Stimulated activated effector memory CD8-positive, alpha-beta T cell treated with anti-CD3 and anti-CD28 coated beads, Interleukin-12 subunit alpha, Interleukin-12 subunit beta, amount 100 ng/mL, for 72 hours (primary cell): ENCODE results near the gene WIPF2.
A peak's percentile ranks its signal among the peaks of the same experiment; 100 is the strongest.
"Not testable (repeated sequence)": the region's sequence is repeated elsewhere in the genome, so short reads cannot be mapped to it uniquely, and the experiment has no call there.

Experiments used
- ATAC-seq: fragments of 150-1000 bp; cut with Tn5 transposase; 2 replicates; pipeline ENCODE4 v1.10.0; 2021
- DNase-seq, 2 donors: peaks; one replicate each; pipeline ENCODE4 v3.0.0; 2021 to 2022; ENCODE audit warnings: low spot score in 2 of 2
- H3K27ac Mint-ChIP-seq: one replicate; pipeline ENCODE4 v1.8.0; 2022; ENCODE audit warnings: mild to moderate bottlenecking, mixed read lengths
- H3K36me3 Mint-ChIP-seq: one replicate; pipeline ENCODE4 v1.8.0; 2022; ENCODE audit warnings: mild to moderate bottlenecking, mixed read lengths
- H3K4me1 Mint-ChIP-seq: one replicate; pipeline ENCODE4 v1.8.0; 2022; ENCODE audit warnings: mixed read lengths
- H3K4me3 Mint-ChIP-seq: one replicate; pipeline ENCODE4 v1.8.0; 2022; ENCODE audit warnings: mild to moderate bottlenecking, mixed read lengths
- H3K9me3 Mint-ChIP-seq: one replicate; pipeline ENCODE4 v1.8.0; 2022; ENCODE audit warnings: mixed read lengths

WIPF2 gene

GRCh38 chr17:40295488-40296436 lies 76.7 kb downstream of the WIPF2 start:
- DNase-seq (no peak), ATAC-seq (peak; percentile 95)
- Mint-ChIP-seq H3K4me3 (no peak overlapping the region), H3K9me3 (no peaks in the 10 kb centered on the region), H3K4me1 (peaks cover 15% of the 10 kb centered on the region), H3K36me3 (peaks cover 100% of the 10 kb centered on the region), H3K27ac (peak overlapping the region; percentile 35)

GRCh38 chr17:40297511-40297910 lies 78.4 kb downstream of the WIPF2 start:
- Mint-ChIP-seq H3K27ac (no peak overlapping the region), H3K36me3 (peaks cover 100% of the 10 kb centered on the region), H3K9me3 (no peaks in the 10 kb centered on the region), H3K4me1 (peaks cover 9% of the 10 kb centered on the region), H3K4me3 (no peak overlapping the region)
- DNase-seq, result no peak
- ATAC-seq, result no peak

- Mint-ChIP-seq H3K4me3 (no peak overlapping the region), H3K4me1 (peaks cover 19% of the 10 kb centered on the region), H3K36me3 (peaks cover 100% of the 10 kb centered on the region), H3K9me3 (no peaks in the 10 kb centered on the region), H3K27ac (no peak overlapping the region)
- no peak for ATAC-seq
- DNase-seq, result no peak
These were observed 79.6 kb downstream of the WIPF2 start for GRCh38 chr17:40298726-40299125.

- H3K4me3 Mint-ChIP-seq, ATAC-seq, DNase-seq, H3K27ac Mint-ChIP-seq, H3K9me3 Mint-ChIP-seq: not testable (repeated sequence)
- Mint-ChIP-seq H3K4me1 (peaks cover 24% of the 10 kb centered on the region), H3K36me3 (peaks cover 100% of the 10 kb centered on the region)
These were observed 80.2 kb downstream of the WIPF2 start for GRCh38 chr17:40299159-40299757.

GRCh38 chr17:40301315-40301714 lies 82.2 kb downstream of the WIPF2 start:
- H3K36me3 Mint-ChIP-seq, result peaks cover 91% of the 10 kb centered on the region
- DNase-seq, result no peak
- H3K27ac Mint-ChIP-seq, result no peak overlapping the region
- ATAC-seq, result no peak
- no peak overlapping the region for H3K4me3 Mint-ChIP-seq
- H3K9me3 Mint-ChIP-seq, result no peaks in the 10 kb centered on the region
- peaks cover 18% of the 10 kb centered on the region for H3K4me1 Mint-ChIP-seq

- H3K4me3 Mint-ChIP-seq, result no peak overlapping the region
- H3K36me3 Mint-ChIP-seq, result peaks cover 73% of the 10 kb centered on the region
- peak; percentile 34 to 60 for DNase-seq
- peak; percentile 48 for ATAC-seq
- peaks cover 18% of the 10 kb centered on the region for H3K4me1 Mint-ChIP-seq
- no peak overlapping the region for H3K27ac Mint-ChIP-seq
- H3K9me3 Mint-ChIP-seq, result no peaks in the 10 kb centered on the region
These were observed 84.0 kb downstream of the WIPF2 start for GRCh38 chr17:40303009-40303657.

- ATAC-seq, result no peak
- Mint-ChIP-seq H3K9me3 (no peaks in the 10 kb centered on the region), H3K4me3 (no peak overlapping the region), H3K4me1 (peaks cover 18% of the 10 kb centered on the region), H3K36me3 (peaks cover 65% of the 10 kb centered on the region), H3K27ac (no peak overlapping the region)
- no peak for DNase-seq
These were observed 84.8 kb downstream of the WIPF2 start for GRCh38 chr17:40303708-40304551.

- Mint-ChIP-seq H3K36me3 (peaks cover 59% of the 10 kb centered on the region), H3K4me1 (peaks cover 18% of the 10 kb centered on the region)
- H3K4me3 Mint-ChIP-seq, H3K27ac Mint-ChIP-seq, ATAC-seq, DNase-seq, H3K9me3 Mint-ChIP-seq: not testable (repeated sequence)
These were observed 85.4 kb downstream of the WIPF2 start for GRCh38 chr17:40304552-40304863.

GRCh38 chr17:40304866-40305265 lies 85.8 kb downstream of the WIPF2 start:
- Mint-ChIP-seq H3K36me3 (peaks cover 56% of the 10 kb centered on the region), H3K4me1 (peaks cover 18% of the 10 kb centered on the region)
- H3K9me3 Mint-ChIP-seq, H3K27ac Mint-ChIP-seq, H3K4me3 Mint-ChIP-seq, ATAC-seq, DNase-seq: not testable (repeated sequence)

GRCh38 chr17:40306395-40306794 lies 87.3 kb downstream of the WIPF2 start:
- peaks cover 40% of the 10 kb centered on the region for H3K36me3 Mint-ChIP-seq
- no peak overlapping the region for H3K27ac Mint-ChIP-seq
- no peak overlapping the region for H3K4me3 Mint-ChIP-seq
- no peak for DNase-seq
- no peaks in the 10 kb centered on the region for H3K9me3 Mint-ChIP-seq
- peaks cover 18% of the 10 kb centered on the region for H3K4me1 Mint-ChIP-seq
- no peak for ATAC-seq

- H3K27ac Mint-ChIP-seq, result no peak overlapping the region
- ATAC-seq, result peak; percentile 20
- no peak for DNase-seq
- H3K36me3 Mint-ChIP-seq, result peaks cover 38% of the 10 kb centered on the region
- peaks cover 18% of the 10 kb centered on the region for H3K4me1 Mint-ChIP-seq
- H3K9me3 Mint-ChIP-seq, result no peaks in the 10 kb centered on the region
- no peak overlapping the region for H3K4me3 Mint-ChIP-seq
These were observed 88.1 kb downstream of the WIPF2 start for GRCh38 chr17:40307001-40307730.

- Mint-ChIP-seq H3K36me3 (peaks cover 36% of the 10 kb centered on the region), H3K9me3 (no peaks in the 10 kb centered on the region), H3K4me1 (peaks cover 17% of the 10 kb centered on the region), H3K27ac (no peak overlapping the region), H3K4me3 (no peak overlapping the region)
- ATAC-seq (no peak), DNase-seq (no peak)
These were observed 88.7 kb downstream of the WIPF2 start for GRCh38 chr17:40307740-40308239.

GRCh38 chr17:40309031-40309948 lies 90.2 kb downstream of the WIPF2 start, which contains the start of gene RARA:
Gene RARA, plus strand, starts transcription at chr17:40309180. Its CDS starts 22,039 bp downstream, at chr17:40331219.
- H3K36me3 Mint-ChIP-seq, result peaks cover 21% of the 10 kb centered on the region
- peak in 1 of 2 donors; percentile 53 for DNase-seq
- peak; percentile 57 for ATAC-seq
- no peak within 1 kb of the TSS for H3K27ac Mint-ChIP-seq
- no peak within 1 kb of the TSS for H3K4me3 Mint-ChIP-seq
- H3K9me3 Mint-ChIP-seq, result no peaks in the 10 kb centered on the region
- H3K4me1 Mint-ChIP-seq, result peaks cover 2% of the 10 kb centered on the region
